Vagina (tissue), 2 donors: ENCODE results near the gene NSMCE4A.

Experiments used
- POLR2A ChIP-seq, 2 donors: fragments of 450-650 bp; IDR thresholded peaks; one replicate each; pipeline ENCODE4 v1.6.1; 2017; ENCODE audit warnings: antibody characterized with exemption in 2 of 2, mild to moderate bottlenecking in 2 of 2, moderate library complexity in 2 of 2
- TF ChIP-seq, protein P1 (sequence below), 3 experiments: fragments of 450-650 bp in 2 of 3; fragments of 200-600 bp in 1 of 3; sonication (generic) in 1 of 3; IDR thresholded peaks; one replicate each; pipeline ENCODE4 v1.5.1; 2017 to 2019; ENCODE audit warnings: antibody characterized with exemption in 3 of 3, mild to moderate bottlenecking in 2 of 3, moderate library complexity in 2 of 3

DNA sequence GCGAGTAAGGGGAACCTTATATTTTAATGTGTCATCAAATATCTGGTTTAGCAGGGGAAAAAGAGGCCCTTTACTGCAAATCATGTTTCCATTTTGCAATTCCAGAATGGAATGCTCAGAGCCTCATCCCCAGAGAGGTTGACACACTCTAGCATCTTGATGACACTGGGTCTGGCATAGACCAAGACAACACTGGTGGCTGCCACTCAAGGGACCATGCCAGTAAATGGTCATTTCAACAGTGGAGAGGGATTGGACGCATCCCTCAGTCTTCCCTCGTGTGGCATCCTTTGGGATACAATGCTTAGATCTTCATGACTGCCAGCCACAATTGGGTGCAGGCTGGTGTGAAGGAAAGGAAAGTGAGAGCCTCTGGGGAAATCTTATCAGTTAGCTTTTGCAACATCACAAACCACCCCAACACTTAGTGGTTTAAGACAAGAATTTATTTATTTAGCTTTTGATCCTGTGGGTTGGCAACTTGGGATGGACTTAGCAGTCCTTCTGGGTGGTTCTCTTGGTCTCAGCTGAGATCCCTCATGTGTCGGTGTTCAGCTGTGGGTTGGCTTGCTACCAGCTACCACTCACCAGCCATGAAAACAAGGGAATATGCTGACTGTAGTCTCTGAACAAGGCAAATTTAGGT lies 35.5 kb upstream of the NSMCE4A start:
- no peak for TF ChIP-seq POLR2A (IDR thresholded peaks at IDR 0.05)
- TF ChIP-seq, protein P1, sequence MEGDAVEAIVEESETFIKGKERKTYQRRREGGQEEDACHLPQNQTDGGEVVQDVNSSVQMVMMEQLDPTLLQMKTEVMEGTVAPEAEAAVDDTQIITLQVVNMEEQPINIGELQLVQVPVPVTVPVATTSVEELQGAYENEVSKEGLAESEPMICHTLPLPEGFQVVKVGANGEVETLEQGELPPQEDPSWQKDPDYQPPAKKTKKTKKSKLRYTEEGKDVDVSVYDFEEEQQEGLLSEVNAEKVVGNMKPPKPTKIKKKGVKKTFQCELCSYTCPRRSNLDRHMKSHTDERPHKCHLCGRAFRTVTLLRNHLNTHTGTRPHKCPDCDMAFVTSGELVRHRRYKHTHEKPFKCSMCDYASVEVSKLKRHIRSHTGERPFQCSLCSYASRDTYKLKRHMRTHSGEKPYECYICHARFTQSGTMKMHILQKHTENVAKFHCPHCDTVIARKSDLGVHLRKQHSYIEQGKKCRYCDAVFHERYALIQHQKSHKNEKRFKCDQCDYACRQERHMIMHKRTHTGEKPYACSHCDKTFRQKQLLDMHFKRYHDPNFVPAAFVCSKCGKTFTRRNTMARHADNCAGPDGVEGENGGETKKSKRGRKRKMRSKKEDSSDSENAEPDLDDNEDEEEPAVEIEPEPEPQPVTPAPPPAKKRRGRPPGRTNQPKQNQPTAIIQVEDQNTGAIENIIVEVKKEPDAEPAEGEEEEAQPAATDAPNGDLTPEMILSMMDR (IDR thresholded peaks at IDR 0.05): no peak
